MM.1S (cell line): ENCODE measurements around the gene GRM3.

Experiments
- DNase-seq: peaks from one replicate; pipeline ENCODE4 v3.0.0-alpha.2; 2015
- H2AFZ ChIP-seq: fragments of 300-600 bp; sonication (generic); 2 replicates; pipeline ENCODE4 v1.6.0; 2016; ENCODE audit warnings: antibody characterized with exemption, low read length
- H3F3A ChIP-seq: fragments of 300-600 bp; sonication (generic); 2 replicates; pipeline ENCODE4 v1.6.1; 2016; ENCODE audit warnings: mild to moderate bottlenecking, antibody characterized with exemption, low read length, moderate library complexity, mixed read lengths; ENCODE audit not compliant: insufficient read depth
- H3K27ac ChIP-seq: fragments of 300-600 bp; sonication (generic); 2 replicates; pipeline ENCODE4 v1.5.1; 2016; ENCODE audit warnings: mild to moderate bottlenecking, low read length
- H3K27me3 ChIP-seq: fragments of 300-600 bp; sonication (generic); replicated peaks from 2 replicates; pipeline ENCODE4 v1.6.0; 2016; ENCODE audit warnings: low read length; ENCODE audit not compliant: insufficient read depth
- H3K36me3 ChIP-seq: fragments of 300-600 bp; sonication (generic); replicated peaks from 2 replicates; pipeline ENCODE4 v1.6.1; 2016; ENCODE audit warnings: mild to moderate bottlenecking, low read length, mixed read lengths; ENCODE audit not compliant: insufficient read depth
- H3K4me1 ChIP-seq: fragments of 300-600 bp; sonication (generic); 2 replicates; pipeline ENCODE4 v1.6.1; 2016; ENCODE audit warnings: low read length, mixed read lengths
- H3K4me2 ChIP-seq: fragments of 300-600 bp; sonication (generic); 2 replicates; pipeline ENCODE4 v1.6.0; 2016; ENCODE audit warnings: low read depth, low read length
- H3K4me3 ChIP-seq: fragments of 300-600 bp; sonication (generic); 2 replicates; pipeline ENCODE4 v1.5.1; 2016; ENCODE audit warnings: low read length, mixed read lengths
- H3K79me2 ChIP-seq: fragments of 300-600 bp; sonication (generic); 2 replicates; pipeline ENCODE4 v1.6.1; 2016; ENCODE audit warnings: mixed run types, low read length, mixed read lengths
- H3K9ac ChIP-seq: fragments of 300-600 bp; sonication (generic); 2 replicates; pipeline ENCODE4 v1.6.1; 2016; ENCODE audit warnings: low read length, mixed read lengths
- H3K9me2 ChIP-seq: fragments of 300-600 bp; sonication (generic); replicated peaks from 2 replicates; pipeline ENCODE4 v1.6.1; 2016; ENCODE audit warnings: mild to moderate bottlenecking, low read length, mixed read lengths; ENCODE audit not compliant: insufficient read depth
- H3K9me3 ChIP-seq: fragments of 300-600 bp; sonication (generic); replicated peaks from 2 replicates; pipeline ENCODE4 v1.6.1; 2016; ENCODE audit warnings: mild to moderate bottlenecking, low read length, mixed read lengths; ENCODE audit not compliant: insufficient read depth
- H4K20me1 ChIP-seq: fragments of 300-600 bp; sonication (generic); 2 replicates; pipeline ENCODE4 v1.6.1; 2016; ENCODE audit warnings: mild to moderate bottlenecking, low read length, moderate library complexity, mixed read lengths; ENCODE audit not compliant: insufficient read depth
- EZH2 ChIP-seq: fragments of 300-600 bp; sonication (generic); optimal IDR thresholded peaks from 2 replicates; pipeline ENCODE3; 2017; ENCODE audit warnings: low read depth, mild to moderate bottlenecking, antibody characterized with exemption, low read length, mixed read lengths
- EZH2phosphoT487 ChIP-seq: fragments of 300-600 bp; sonication (generic); IDR thresholded peaks from 2 replicates; pipeline ENCODE4 v1.6.1; 2018; ENCODE audit warnings: antibody characterized with exemption, low read length
- TF ChIP-seq, protein P1 (sequence below): fragments of 300-600 bp; sonication (generic); IDR thresholded peaks from 2 replicates; pipeline ENCODE4 v1.5.1; 2016; ENCODE audit warnings: antibody characterized with exemption, low read length, mixed read lengths

The GRM3 gene

DNA sequence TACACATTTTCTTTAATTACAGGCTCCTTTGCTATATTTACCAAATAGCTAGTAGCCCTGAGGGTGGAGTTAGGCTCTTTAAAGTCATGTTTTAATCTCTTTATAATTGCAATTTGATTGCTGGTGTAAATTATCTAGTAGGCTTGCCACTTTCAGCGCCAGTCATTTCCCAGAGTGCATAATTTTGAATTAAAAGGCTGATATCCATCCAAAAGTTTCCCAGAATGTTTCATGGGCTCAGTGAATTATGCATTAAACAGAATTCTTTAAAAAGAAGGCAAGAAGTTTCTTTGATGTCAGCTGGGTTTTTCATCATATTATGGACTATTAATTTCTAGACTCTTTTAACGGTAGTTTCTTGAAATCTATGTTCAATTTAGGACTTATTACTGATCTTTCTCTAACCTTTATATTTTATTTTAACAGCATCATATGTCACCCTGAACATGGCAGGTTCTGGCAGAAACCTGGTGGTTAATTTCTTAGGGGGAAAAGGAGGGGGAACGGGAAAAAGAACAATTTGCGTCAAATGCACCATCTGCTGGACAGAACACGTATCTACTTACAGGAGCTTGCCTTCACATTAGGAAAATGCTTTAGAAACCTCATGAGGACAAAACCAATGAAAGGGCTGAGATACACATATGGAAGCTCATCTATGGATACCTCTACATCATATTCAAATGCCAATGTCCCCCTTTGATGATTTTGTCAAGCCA, 171.1 kb downstream of the GRM3 start:
- no peaks in the 10 kb centered on the region for H3K4me1 ChIP-seq
- TF ChIP-seq, protein P1, sequence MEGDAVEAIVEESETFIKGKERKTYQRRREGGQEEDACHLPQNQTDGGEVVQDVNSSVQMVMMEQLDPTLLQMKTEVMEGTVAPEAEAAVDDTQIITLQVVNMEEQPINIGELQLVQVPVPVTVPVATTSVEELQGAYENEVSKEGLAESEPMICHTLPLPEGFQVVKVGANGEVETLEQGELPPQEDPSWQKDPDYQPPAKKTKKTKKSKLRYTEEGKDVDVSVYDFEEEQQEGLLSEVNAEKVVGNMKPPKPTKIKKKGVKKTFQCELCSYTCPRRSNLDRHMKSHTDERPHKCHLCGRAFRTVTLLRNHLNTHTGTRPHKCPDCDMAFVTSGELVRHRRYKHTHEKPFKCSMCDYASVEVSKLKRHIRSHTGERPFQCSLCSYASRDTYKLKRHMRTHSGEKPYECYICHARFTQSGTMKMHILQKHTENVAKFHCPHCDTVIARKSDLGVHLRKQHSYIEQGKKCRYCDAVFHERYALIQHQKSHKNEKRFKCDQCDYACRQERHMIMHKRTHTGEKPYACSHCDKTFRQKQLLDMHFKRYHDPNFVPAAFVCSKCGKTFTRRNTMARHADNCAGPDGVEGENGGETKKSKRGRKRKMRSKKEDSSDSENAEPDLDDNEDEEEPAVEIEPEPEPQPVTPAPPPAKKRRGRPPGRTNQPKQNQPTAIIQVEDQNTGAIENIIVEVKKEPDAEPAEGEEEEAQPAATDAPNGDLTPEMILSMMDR, result peak; percentile 72
- TF ChIP-seq EZH2phosphoT487, result no peak
- H3K27me3 ChIP-seq, result no peaks in the 10 kb centered on the region
- H3K27ac ChIP-seq, result no peak overlapping the region
- H3K4me2 ChIP-seq, result no peak overlapping the region
- no peaks in the 10 kb centered on the region for H3F3A ChIP-seq
- no peak overlapping the region for H3K9ac ChIP-seq
- no peaks in the 10 kb centered on the region for H3K79me2 ChIP-seq
- H3K9me2 ChIP-seq, result no peaks in the 10 kb centered on the region
- H2AFZ ChIP-seq, result no peak overlapping the region
- no peak overlapping the region for H3K4me3 ChIP-seq
- no peaks in the 10 kb centered on the region for H3K9me3 ChIP-seq
- peak; percentile 28 for DNase-seq
- no peaks in the 10 kb centered on the region for H3K36me3 ChIP-seq
- no peaks in the 10 kb centered on the region for H4K20me1 ChIP-seq

DNA sequence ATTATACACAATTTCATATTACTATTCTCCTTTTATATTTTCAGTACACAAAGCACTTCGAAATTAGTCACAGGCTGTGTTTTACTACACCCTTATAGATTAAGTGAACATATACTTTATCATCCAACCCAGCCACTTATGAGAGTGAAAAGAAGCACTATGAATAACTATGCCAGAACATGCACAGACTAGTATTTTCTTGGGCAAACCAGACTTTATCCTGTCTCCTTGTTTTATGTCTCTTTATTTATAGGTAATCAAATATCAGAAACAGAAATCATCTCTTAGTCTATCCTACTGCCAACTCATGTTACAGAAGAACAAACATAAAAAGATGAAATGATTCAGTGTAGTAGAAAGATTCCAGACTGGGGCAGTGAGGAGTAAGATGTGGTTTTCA, 171.8 kb downstream of the GRM3 start:
- no peak overlapping the region for H2AFZ ChIP-seq
- no peak overlapping the region for H3K9ac ChIP-seq
- no peaks in the 10 kb centered on the region for H3K79me2 ChIP-seq
- TF ChIP-seq EZH2phosphoT487 (no peak), EZH2 (no peak)
- TF ChIP-seq, protein P1, result no peak
- no peaks in the 10 kb centered on the region for H3K27me3 ChIP-seq
- H3K4me3 ChIP-seq, result no peak overlapping the region
- no peaks in the 10 kb centered on the region for H3F3A ChIP-seq
- H3K27ac ChIP-seq, result no peak overlapping the region
- H3K4me2 ChIP-seq, result no peak overlapping the region
- no peaks in the 10 kb centered on the region for H4K20me1 ChIP-seq
- no peaks in the 10 kb centered on the region for H3K9me3 ChIP-seq
- no peaks in the 10 kb centered on the region for H3K9me2 ChIP-seq
- H3K4me1 ChIP-seq, result no peaks in the 10 kb centered on the region
- DNase-seq, result no peak
- H3K36me3 ChIP-seq, result no peaks in the 10 kb centered on the region

DNA sequence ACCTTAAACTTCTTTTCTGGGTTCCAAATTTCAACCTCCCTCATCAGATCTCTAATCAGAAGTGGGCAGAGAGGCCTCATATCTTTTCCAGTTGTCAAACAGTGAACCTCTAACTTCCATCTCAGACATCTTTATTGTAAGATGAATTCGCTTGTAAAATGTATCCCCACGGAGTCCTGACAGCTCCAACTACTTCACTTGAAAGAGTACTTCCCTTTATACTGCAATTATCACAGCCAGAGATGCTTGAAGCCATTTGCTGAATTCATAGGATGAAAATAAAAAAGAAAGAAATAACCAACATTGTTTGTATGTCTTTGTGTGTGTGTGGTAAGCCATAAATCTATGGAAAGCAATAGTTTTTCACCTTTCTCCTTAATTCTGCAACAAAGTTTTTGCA, 175.2 kb downstream of the GRM3 start:
- Histone ChIP-seq H3K4me3 (no peak overlapping the region), H3K4me2 (no peak overlapping the region), H3K79me2 (no peaks in the 10 kb centered on the region), H3K9me3 (no peaks in the 10 kb centered on the region), H3K9me2 (no peaks in the 10 kb centered on the region), H3K27me3 (no peaks in the 10 kb centered on the region), H3K27ac (no peak overlapping the region), H3K9ac (no peak overlapping the region), H3F3A (no peaks in the 10 kb centered on the region), H2AFZ (no peak overlapping the region), H3K4me1 (no peaks in the 10 kb centered on the region), H4K20me1 (no peaks in the 10 kb centered on the region), H3K36me3 (no peaks in the 10 kb centered on the region)
- TF ChIP-seq, protein P1, result no peak
- no peak for TF ChIP-seq EZH2
- no peak for TF ChIP-seq EZH2phosphoT487
- no peak for DNase-seq
